Measurements from ENCODE around the gene KDM4B.

The KDM4B gene

GRCh38 chr19:5074830-5075394, 106.0 kb downstream of the KDM4B start:
- DNase-seq, result no peak

GRCh38 chr19:5075597-5075996, 106.7 kb downstream of the KDM4B start:
- DNase-seq, result no peak

DNA sequence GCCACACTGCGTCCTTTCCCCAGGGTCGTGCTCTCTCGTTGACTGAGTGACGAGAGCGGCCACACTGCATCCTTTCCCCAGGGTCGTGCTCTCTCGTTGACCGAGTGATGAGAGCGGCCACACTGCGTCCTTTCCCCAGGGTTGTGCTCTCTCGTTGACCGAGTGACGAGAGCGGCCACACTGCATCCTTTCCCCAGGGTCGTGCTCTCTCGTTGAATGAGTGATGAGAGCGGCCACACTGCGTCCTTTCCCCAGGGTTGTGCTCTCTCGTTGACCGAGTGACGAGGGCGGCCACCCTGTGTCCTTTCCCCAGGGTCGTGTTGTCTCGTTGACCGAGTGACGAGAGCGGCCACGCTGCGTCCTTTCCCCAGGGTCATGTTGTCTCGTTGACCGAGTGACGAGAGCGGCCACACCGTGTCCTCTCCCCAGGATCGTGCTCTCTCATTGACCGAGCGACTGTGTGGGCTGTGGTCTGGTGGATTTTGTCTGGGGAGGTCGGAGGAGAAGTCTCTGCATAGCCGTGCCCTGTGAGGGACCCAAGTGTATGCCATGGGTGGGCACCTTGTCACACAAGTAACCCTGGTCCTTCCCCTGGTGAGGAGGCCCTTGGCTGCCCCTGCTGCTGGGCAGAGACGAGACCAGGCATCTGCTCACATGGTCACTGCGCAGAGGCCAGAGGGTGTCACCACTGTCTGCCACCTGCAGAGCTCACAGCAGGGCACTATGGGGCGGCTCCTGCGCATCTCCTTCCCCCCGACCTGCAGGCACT, 107.7 kb downstream of the KDM4B start:
- no peak for DNase-seq

DNA sequence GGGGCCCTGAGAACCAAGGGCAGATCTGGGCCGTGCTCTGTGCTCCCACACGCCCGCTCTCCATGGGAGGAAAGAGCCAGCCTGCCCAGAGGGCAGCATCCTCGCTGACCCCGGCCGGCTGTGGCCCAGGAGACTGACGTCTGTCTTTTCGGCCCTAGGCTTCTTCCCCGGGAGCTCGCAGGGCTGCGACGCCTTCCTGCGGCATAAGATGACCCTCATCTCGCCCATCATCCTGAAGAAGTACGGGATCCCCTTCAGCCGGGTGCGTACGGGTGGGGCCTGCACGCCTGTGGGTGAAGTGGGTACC, 108.2 kb downstream of the KDM4B start:
- no peak for DNase-seq

DNA sequence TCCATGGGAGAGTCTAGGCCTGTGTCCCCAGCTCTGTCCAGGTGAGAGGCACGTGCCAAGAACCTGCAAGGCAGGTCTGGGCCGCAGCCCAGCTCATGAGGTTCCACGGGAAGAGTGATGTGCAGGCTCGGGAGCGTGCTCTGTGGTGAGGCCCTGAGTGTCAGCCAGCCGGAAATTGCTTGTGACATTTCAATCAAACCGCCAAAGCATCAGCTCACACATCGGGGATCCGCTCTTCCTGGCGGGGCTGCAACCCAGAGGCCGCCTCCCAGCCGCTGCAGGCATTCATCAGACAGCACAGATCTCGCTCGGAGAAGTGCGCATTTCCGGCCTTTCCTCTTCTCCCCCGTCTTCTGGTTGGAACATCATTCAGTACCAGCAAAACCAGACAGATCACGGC, 109.3 kb downstream of the KDM4B start:
- no peak for DNase-seq

- DNase-seq, result no peak
Observed at GRCh38 chr19:5078666-5079065, 109.8 kb downstream of the KDM4B start.

DNA sequence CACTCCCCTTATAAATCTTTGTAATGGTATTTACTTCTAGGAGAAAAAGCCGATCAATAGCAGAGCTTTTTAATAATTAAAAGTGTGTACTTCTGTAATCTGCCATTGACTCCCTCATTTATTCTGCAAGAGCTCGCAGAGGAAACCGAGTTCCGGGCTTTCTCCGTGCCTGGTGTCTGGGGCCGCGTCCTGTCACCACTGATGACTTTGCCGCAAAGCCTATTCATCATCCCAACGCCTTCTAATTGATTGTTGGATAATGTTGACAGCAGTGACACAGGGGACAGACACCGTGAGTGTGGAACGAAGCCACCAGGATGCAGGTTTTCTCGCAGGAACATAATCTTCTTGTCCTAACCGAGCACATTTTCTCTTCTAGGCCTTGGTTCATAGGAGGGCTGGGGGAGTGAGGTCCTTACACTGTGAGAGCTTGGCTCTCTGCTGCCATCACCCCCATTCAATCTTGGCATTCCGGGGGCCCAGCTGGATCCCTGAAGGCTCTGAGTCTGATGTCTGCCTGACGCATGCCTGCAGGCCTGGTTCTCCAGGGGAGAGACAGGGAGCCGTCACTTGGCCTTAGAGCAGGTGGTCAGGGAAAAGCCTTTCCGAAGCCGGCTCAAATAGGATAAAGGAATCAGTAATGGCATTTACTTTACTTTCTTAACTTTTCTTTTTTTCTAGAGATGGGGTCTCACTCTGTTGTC, 110.3 kb downstream of the KDM4B start:
- no peak for DNase-seq

DNA sequence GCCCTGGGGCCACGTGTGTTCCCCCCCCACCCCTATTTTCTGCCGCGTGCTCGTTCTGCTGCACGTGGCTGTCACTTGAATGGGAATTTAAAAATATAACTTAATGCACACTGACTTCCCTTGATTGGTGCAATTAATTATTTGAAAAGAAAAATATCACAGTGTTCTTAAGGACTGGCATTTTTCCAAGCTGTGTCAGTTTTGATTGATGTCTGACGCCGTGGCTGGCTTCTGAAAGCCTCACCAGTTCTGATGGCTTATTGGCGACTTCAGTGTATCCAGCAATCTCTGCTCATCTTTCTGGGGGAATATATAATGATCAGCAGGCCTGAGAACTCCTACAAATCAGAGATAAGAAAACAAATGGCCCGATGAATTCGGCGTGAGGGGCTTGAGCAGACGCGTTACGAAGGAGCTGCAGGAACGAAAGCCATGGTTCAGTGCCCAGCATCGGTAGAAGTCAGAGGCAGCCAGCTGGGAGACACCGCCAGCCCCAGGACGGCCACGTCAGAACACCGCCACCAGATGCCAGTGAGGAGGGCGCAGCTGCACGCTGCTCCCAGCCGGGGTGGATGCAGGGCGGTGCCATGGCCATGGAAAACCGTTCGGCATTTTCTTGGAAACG, 111.2 kb downstream of the KDM4B start:
- peak; percentile 40 for DNase-seq

DNA sequence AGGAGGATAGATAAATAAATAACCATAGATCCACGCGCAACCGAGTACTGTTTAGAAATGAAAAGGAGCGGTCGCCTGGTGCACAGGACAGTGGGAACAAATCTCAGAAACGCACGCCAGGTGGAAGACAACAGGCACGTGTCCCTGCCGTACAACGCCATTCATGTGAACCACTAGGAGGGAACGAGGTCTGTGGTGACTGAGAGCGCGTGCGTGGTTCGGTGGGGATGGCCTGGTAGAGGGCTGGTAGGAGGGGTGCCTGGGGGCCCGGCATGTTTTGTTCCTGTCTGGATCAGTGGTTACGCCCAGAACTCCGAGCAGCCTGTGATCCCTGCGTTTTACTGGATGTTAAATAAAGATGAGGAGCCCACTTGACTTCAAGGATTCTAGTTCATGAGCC, 111.9 kb downstream of the KDM4B start:
- no peak for DNase-seq

- no peak for DNase-seq
Observed at GRCh38 chr19:5081443-5082161, 112.7 kb downstream of the KDM4B start.

DNA sequence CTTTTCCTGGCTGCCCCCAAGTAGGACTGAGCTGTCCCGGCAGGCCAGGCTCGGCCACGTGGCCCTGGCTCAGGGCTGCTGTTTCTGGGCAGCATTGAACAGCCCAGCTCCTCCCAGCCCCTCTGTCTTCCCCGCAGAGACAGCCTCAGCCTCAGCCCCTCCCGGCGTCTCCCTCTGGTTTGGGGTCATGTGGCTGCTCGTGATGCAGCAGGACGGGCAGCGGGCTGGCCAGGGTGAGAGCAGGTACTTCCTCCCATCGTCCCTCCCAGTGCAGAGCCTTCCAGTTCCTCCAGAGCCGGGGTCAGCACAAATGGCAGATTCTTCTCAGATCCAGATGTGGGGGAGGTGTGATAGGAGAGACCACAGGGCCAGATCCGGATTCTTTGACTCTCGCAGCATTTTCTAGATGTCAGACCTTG, 114.6 kb downstream of the KDM4B start:
- DNase-seq, result no peak

DNA sequence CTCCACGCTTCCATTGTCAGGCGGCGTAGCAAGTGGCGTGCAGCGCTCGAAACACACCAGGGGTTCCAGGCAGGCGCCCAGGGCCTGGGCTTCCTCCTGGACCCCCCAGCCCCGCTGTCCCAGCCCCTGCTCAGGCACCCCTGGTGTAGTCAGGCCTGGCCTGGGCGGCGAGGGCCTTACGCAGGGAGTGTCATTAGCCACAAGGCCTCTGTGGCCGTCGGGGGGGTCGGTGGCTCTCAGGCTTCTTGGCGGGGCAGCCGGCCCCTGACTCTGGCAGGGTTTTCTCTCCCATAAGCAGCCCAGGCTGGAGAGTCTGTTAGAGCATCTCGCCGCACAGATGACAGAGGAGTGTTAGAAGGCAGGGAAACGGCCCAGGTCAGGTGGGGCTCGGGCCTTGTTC, 116.7 kb downstream of the KDM4B start:
- no peak for DNase-seq

- no peak for DNase-seq
Observed at GRCh38 chr19:5086230-5086629, 117.3 kb downstream of the KDM4B start.

DNA sequence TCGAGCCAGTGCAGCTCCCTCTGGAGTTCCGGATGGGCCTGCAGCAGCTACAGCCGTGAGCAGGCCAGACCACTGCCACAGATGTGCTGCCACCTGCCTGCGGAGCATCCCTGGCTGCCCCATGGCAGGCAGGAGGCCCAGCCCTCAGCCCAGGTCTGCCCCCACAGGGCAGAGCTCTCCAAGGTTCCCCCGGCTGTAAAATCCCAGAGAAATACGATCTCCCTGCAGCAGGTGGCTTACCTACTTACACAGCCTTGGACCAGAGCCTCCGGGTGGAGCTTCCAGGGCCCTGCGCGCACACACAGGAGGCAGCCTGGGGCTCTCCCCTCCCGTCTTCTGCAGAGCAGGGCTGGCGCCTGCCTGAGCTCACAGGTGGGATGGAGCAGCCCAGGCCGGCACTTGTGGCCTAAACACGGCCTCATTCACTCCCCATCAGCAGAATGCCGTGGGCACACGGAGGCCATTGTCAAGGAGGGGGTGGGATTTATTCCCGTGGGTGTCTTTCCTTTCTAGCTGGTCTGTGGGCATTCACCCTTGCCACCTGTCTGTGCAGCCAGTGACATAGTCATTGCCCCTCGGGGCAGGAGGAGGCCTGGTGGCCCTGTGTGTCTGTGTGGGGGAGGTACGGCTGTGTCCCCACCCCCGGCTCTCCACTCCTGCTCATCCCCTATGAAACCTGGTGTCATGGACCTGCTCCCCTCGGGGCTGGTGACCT, 118.0 kb downstream of the KDM4B start:
- DNase-seq, result peak; percentile 50

DNA sequence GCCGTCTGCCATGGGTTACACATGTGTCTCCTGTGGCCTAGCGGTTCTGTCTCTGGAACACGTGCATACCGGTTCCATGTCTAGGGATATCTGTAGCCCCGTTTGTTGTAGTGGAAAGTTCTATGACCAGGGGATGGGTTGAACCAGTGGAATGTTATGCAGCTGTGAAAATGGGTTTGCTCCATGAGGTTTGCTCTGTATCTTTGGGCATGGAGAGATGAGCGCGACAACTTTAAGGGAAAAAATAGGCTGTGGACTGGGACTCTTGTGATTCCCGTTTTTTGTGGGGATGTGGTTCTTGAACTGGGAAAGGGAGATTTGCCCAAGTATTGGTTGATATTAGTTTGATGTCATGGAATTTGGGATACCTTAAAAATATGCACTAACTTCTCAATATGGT, 120.4 kb downstream of the KDM4B start:
- DNase-seq, result no peak

- no peak for DNase-seq
Observed at GRCh38 chr19:5090465-5091017, 121.6 kb downstream of the KDM4B start.

GRCh38 chr19:5091018-5091683, 122.2 kb downstream of the KDM4B start:
- peak; percentile 61 for DNase-seq

GRCh38 chr19:5091684-5092480, 123.0 kb downstream of the KDM4B start:
- no peak for DNase-seq

DNA sequence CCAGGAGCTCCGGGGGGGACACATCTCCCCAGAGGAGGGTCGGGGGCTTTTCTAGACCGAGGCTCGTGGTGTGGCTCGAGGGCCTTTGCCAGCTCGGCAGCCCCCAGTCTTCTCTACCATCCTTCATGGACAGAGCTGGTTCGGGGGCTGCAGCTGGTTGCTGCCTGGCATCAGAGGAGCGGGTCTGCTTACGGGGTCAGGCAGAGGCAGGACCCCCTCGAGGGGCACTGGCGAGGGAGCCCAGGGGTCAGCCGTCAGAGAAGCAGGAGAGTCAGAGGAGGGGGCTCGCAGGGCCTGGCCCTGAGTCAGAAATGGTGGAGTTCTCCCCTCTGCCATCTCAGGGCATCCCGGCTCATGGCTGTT, 123.5 kb downstream of the KDM4B start:
- no peak for DNase-seq

- peak; percentile 74 for DNase-seq
Observed at GRCh38 chr19:5093297-5093928, 124.5 kb downstream of the KDM4B start.

Measured in COR-L47 (cell line).